DMS53 treated with DMSO at 0.1 percent for 48 hours (cell line): ENCODE data around the gene MLPH.

Source experiments
- DNase-seq: peaks from one replicate; lab custom pipeline; 2025; ENCODE audit not compliant: unreplicated experiment; lab: John Stamatoyannopoulos, UW

MLPH gene

GRCh38 chr2:237538901-237539300 is 51.9 kb downstream of the MLPH start:
- no peak for DNase-seq

GRCh38 chr2:237539681-237540080 is 52.6 kb downstream of the MLPH start:
- DNase-seq = no peak

- DNase-seq = no peak
Measured at GRCh38 chr2:237540223-237540775, 53.2 kb downstream of the MLPH start.

GRCh38 chr2:237540823-237541222 is 53.8 kb downstream of the MLPH start:
- no peak for DNase-seq

GRCh38 chr2:237541243-237541642 is 54.2 kb downstream of the MLPH start:
- no peak for DNase-seq

- no peak for DNase-seq
Measured at GRCh38 chr2:237542001-237542704, 55.1 kb downstream of the MLPH start.

GRCh38 chr2:237546040-237546875 is 59.2 kb downstream of the MLPH start:
- DNase-seq = no peak

GRCh38 chr2:237546876-237547395 is 59.9 kb downstream of the MLPH start:
- DNase-seq = no peak

- DNase-seq = no peak
Measured at GRCh38 chr2:237547841-237548416, 60.9 kb downstream of the MLPH start.

- no peak for DNase-seq
Measured at GRCh38 chr2:237549216-237549615, 62.2 kb downstream of the MLPH start.

GRCh38 chr2:237549643-237550415 is 62.8 kb downstream of the MLPH start:
- DNase-seq = no peak

- no peak for DNase-seq
Measured at GRCh38 chr2:237551071-237551574, 64.1 kb downstream of the MLPH start.

GRCh38 chr2:237552908-237553307 is 65.9 kb downstream of the MLPH start:
- no peak for DNase-seq

- no peak for DNase-seq
Measured at GRCh38 chr2:237553948-237554347, 66.9 kb downstream of the MLPH start.

- no peak for DNase-seq
Measured at GRCh38 chr2:237555560-237555959, 68.5 kb downstream of the MLPH start.

GRCh38 chr2:237556773-237557632 is 70.0 kb downstream of the MLPH start:
- no peak for DNase-seq

- DNase-seq = no peak
Measured at GRCh38 chr2:237557633-237558015, 70.6 kb downstream of the MLPH start.

- peak; percentile 42 for DNase-seq
Measured at GRCh38 chr2:237558961-237559641, 72.0 kb downstream of the MLPH start.

GRCh38 chr2:237561221-237561620 is 74.2 kb downstream of the MLPH start:
- no peak for DNase-seq
